Thymus (tissue), 11 donors: Measurements from ENCODE around the gene NUP214. TPM values are rescaled to one million over a fixed set of nuclear protein-coding genes. Genes with fewer than 3 reads are reported as not detected.
"Not testable (repeated sequence)": the region's sequence is repeated elsewhere in the genome, so short reads cannot be mapped to it uniquely, and the experiment has no call there.

Experiments used
- DNase-seq, 9 donors: peaks; one replicate each; pipeline ENCODE4 v3.0.0-alpha.2; 2013; ENCODE audit warnings: low spot score in 9 of 9, low read depth in 6 of 9, missing footprints in 1 of 9
- H3K27ac ChIP-seq, 2 donors: one replicate each; pipeline ENCODE4 v1.5.1; 2013; ENCODE audit warnings: control low read depth in 1 of 2, low read depth in 1 of 2, low read length in 1 of 2, mild to moderate bottlenecking in 1 of 2, moderate library complexity in 1 of 2
- H3K27me3 ChIP-seq, 2 donors: one replicate each; pipeline ENCODE4 v1.5.1; 2013; ENCODE audit warnings: low read length in 1 of 2; ENCODE audit not compliant: control insufficient read depth in 2 of 2, insufficient read depth in 1 of 2
- H3K36me3 ChIP-seq, 2 donors: one replicate each; pipeline ENCODE4 v1.5.1; 2013; ENCODE audit warnings: low read length in 1 of 2, mild to moderate bottlenecking in 1 of 2, moderate library complexity in 1 of 2; ENCODE audit not compliant: control insufficient read depth in 2 of 2, insufficient read depth in 2 of 2
- H3K4me1 ChIP-seq, 2 donors: one replicate each; pipeline ENCODE4 v1.5.1; 2013; ENCODE audit warnings: low read length in 2 of 2; ENCODE audit not compliant: control insufficient read depth in 2 of 2, insufficient read depth in 2 of 2
- H3K4me3 ChIP-seq, 2 donors: one replicate each; pipeline ENCODE4 v1.5.1; 2013; ENCODE audit warnings: low read length in 2 of 2, control low read depth in 1 of 2, mild to moderate bottlenecking in 1 of 2
- H3K9me3 ChIP-seq, 2 donors: one replicate each; pipeline ENCODE4 v1.5.1; 2013; ENCODE audit warnings: low read length in 1 of 2, mild to moderate bottlenecking in 1 of 2; ENCODE audit not compliant: control insufficient read depth in 2 of 2, insufficient read depth in 1 of 2
- WGBS: extraction: QIAGEN DNeasy Blood & Tissue Kit; methylation state at CpG from one replicate; pipeline ENCODE4 v1.1.7; 2013; 5-methylcytosine and 5-hydroxymethylcytosine counted together
- polyA plus RNA-seq: library from polyadenylated mRNA; stranded (reverse); fragments of 200-250 nt; gene quantifications from one replicate; pipeline ENCODE4 v1.2.3, GENCODE V29; 2013
- total RNA-seq: library from RNA; stranded (reverse); fragments of 120-200 nt; gene quantifications from one replicate; pipeline ENCODE4 v1.2.4, GENCODE V29; 2013
- donor health status: healthy.

Gene NUP214
- total and polyA plus RNA-seq, 2 donors = 31.3 to 35.0 TPM

- peaks cover 63 to 70% of the 10 kb centered on the region in 2 donors for H3K36me3 ChIP-seq
- no peak overlapping the region for H3K4me3 ChIP-seq
- WGBS = 96% methylated on average over 4 of the region's 4 CpGs
- no peak overlapping the region for H3K27ac ChIP-seq
- DNase-seq = peak in 7 of 9 donors; percentile 6 to 52 (median 15)
- no peaks in the 10 kb centered on the region for H3K27me3 ChIP-seq
- no peaks in the 10 kb centered on the region for H3K4me1 ChIP-seq
- no peaks in the 10 kb centered on the region for H3K9me3 ChIP-seq
Measured at GRCh38 chr9:131203431-131204218, 78.2 kb downstream of the NUP214 start.

GRCh38 chr9:131204285-131204684, 78.9 kb downstream of the NUP214 start:
- Histone ChIP-seq H3K27me3 (no peaks in the 10 kb centered on the region), H3K27ac (no peak overlapping the region), H3K9me3 (no peaks in the 10 kb centered on the region), H3K4me3 (no peak overlapping the region), H3K36me3 (peaks cover 61 to 63% of the 10 kb centered on the region in 2 donors), H3K4me1 (no peaks in the 10 kb centered on the region)
- 97% methylated on average over 8 of the region's 8 CpGs for WGBS
- DNase-seq = no peak

DNA sequence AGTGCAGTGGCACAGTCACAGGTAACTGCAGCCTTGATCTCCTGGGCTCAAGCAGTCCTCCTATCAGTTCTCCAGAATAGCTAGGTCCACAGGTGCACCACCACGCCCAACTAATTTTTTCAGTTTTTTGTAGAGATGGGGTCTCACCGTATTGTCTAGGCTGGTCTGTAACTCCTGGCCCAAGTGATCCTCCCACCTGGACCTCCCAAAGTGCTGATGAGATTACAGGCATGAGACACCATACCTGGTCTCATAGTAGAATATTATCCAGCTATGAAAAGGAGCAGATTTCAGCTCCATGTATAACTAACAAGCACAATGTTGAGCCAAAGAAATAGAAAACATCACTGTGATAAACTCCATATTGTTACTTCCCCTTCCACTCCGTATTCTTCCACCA, 81.1 kb downstream of the NUP214 start:
- Histone ChIP-seq H3K4me1 (no peaks in the 10 kb centered on the region), H3K36me3 (peaks cover 45 to 52% of the 10 kb centered on the region in 2 donors), H3K27ac (no peak overlapping the region), H3K27me3 (no peaks in the 10 kb centered on the region), H3K9me3 (peaks cover 0 to 1% of the 10 kb centered on the region in 2 donors), H3K4me3 (no peak overlapping the region)
- no peak for DNase-seq
- 99% methylated on average over 3 of the region's 3 CpGs for WGBS

DNA sequence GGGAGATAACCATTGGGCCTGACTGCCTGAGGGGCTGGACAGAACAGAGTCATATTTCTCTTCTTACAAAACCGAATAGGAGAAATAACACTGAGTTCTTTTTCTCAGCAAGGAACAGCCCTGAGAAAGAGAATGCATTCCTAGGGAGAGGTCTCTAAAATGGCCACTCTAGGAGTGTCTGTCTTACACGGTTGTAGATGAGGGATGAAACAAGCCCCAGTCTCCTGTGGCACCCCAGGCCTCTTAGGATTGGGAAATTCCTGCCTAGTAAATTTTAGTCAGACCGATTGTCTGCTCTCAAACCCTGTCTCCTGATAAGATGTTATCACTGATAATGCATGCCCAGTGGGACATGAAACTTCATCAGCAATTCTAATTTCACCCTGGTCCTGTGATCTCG, 86.5 kb downstream of the NUP214 start:
- 97% methylated on average over 4 of the region's 4 CpGs for WGBS
- not testable (repeated sequence) for H3K9me3 ChIP-seq
- H3K36me3 ChIP-seq = peaks cover 35 to 39% of the 10 kb centered on the region in 2 donors

GRCh38 chr9:131214286-131214856, 89.0 kb downstream of the NUP214 start:
- H3K36me3 ChIP-seq = peaks cover 46% of the 10 kb centered on the region in 2 donors
- no peak overlapping the region for H3K27ac ChIP-seq
- DNase-seq = no peak
- H3K4me1 ChIP-seq = no peaks in the 10 kb centered on the region
- WGBS = 78% methylated on average over 7 of the region's 7 CpGs
- peaks cover 1 to 9% of the 10 kb centered on the region in 2 donors for H3K9me3 ChIP-seq
- no peaks in the 10 kb centered on the region for H3K27me3 ChIP-seq
- no peak overlapping the region for H3K4me3 ChIP-seq

More for the DNA sequence above, 86.5 kb downstream of the NUP214 start:
- not testable (repeated sequence) for H3K4me3 ChIP-seq, DNase-seq, H3K27ac ChIP-seq, H3K4me1 ChIP-seq, H3K27me3 ChIP-seq

DNA sequence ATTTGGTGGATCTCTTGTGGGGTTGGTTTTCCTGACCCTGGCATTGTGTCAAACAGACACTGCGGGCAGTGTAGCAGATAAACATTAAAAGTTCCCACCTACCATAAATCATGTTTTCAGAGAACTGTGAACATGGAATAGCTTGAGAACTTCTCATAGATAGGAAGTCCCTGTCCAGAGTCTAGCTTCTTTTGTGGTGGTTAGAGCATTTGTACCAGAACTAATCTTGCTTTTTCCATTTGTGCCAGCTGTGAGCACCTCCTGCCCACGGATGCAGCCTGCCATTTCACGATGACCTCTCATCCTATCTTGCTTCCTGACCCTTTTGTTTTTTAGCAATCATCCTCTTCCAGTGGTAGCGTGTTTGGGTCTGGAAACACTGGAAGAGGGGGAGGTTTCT, 89.5 kb downstream of the NUP214 start:
- 69% methylated on average over 4 of the region's 4 CpGs for WGBS
- Histone ChIP-seq H3K27me3 (no peaks in the 10 kb centered on the region), H3K36me3 (peaks cover 45 to 50% of the 10 kb centered on the region in 2 donors)

GRCh38 chr9:131216806-131217205, 91.4 kb downstream of the NUP214 start:
- Histone ChIP-seq H3K9me3 (peaks cover 0 to 7% of the 10 kb centered on the region in 2 donors), H3K36me3 (peaks cover 49 to 58% of the 10 kb centered on the region in 2 donors), H3K4me3 (no peak overlapping the region), H3K27ac (no peak overlapping the region), H3K27me3 (no peaks in the 10 kb centered on the region), H3K4me1 (no peaks in the 10 kb centered on the region)
- no peak for DNase-seq
- 95% methylated on average over 4 of the region's 4 CpGs for WGBS

More for the DNA sequence above, 89.5 kb downstream of the NUP214 start:
- DNase-seq = no peak
- H3K4me1 ChIP-seq = no peaks in the 10 kb centered on the region
- peaks cover 1 to 9% of the 10 kb centered on the region in 2 donors for H3K9me3 ChIP-seq
- H3K4me3 ChIP-seq = no peak overlapping the region
- H3K27ac ChIP-seq = no peak overlapping the region

DNA sequence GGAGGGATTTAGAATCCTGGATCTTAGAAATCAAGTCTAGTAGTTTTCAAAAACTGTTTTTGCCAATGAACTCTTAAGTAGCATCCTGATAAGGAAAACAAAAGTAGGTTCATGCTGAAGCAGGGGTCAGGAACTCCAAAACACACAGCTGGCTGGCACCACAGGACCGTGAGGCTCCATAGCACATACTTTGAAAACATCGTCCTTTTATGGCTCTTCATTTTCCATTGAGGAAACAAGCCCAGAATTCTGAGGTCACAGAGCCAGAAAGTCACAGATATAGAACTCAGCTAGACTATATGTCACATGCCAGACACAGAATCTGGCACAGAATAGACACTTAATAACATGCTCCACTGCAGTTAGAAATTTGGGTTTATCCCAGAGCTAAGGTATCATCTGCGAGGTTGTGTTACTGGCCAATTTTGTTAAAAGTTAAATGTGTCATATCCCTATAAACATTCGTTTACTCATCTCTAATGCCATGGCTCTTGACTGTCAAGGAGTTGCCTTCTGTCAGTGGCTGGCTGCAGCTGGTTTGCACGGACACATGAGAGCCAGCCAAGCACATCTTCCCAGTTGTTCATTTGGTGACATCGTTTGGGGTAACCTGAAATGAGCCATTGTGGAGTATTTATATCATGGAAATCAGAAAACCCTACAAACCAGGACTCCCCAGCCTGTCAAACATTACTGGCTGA, 92.1 kb downstream of the NUP214 start:
- Histone ChIP-seq H3K36me3 (peaks cover 48 to 55% of the 10 kb centered on the region in 2 donors), H3K9me3 (peaks cover 0 to under 1% of the 10 kb centered on the region in 2 donors), H3K27me3 (no peaks in the 10 kb centered on the region), H3K27ac (no peak overlapping the region), H3K4me3 (no peak overlapping the region), H3K4me1 (no peaks in the 10 kb centered on the region)
- 95% methylated on average over 6 of the region's 6 CpGs for WGBS
- DNase-seq = no peak

DNA sequence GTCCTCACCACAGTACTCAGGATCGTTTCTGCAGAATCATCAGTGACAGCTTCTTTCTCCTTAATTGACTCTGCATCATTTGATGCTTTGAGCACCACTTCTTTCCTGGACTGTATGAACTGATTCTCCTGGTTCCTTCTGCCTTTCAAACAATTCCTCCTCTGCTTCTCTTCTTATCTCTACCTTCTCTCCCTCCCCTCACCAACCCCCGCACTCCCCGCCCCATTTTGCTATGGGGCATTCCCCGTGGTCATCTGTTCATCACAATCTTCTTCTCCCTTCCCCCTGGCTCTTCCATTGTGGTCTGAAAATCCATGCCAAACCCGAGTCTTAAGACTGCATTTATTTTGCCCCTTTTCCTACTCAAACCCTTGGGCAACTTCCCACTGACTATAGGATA, 93.0 kb downstream of the NUP214 start:
- DNase-seq = no peak
- 89% methylated on average over 5 of the region's 5 CpGs for WGBS
- Histone ChIP-seq H3K27me3 (no peaks in the 10 kb centered on the region), H3K4me3 (no peak overlapping the region), H3K9me3 (no peaks in the 10 kb centered on the region), H3K27ac (no peak overlapping the region), H3K36me3 (peaks cover 53 to 54% of the 10 kb centered on the region in 2 donors), H3K4me1 (no peaks in the 10 kb centered on the region)
